ENCODE measurements around the gene TGFB3.

TGFB3 gene

DNA sequence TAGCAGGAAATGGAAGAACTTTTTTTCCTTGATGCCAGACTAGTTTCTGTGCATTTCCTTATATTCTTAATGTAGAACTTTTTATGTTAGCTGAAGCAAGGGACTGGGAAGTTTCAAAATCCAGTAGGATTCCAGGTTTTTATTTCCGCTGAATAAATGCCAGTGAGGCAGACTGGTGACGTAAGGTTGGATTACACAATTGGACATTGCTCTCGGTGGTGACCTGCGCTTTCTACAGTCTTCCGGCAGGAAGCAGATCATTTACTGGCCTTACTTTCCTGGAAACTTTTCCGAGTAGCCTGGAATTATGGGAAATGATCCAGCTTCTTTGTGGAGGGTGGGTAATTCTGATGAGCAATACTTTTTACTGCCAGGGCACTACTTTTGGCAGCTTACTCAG lies 7.3 kb upstream of the TGFB3 start:
- peak; percentile 70 for DNase-seq (ENCODE audit: low read depth)
- no peak overlapping the region for H3K4me3 ChIP-seq (ENCODE audit: low read depth, low read length)
- TF ChIP-seq, protein P1, sequence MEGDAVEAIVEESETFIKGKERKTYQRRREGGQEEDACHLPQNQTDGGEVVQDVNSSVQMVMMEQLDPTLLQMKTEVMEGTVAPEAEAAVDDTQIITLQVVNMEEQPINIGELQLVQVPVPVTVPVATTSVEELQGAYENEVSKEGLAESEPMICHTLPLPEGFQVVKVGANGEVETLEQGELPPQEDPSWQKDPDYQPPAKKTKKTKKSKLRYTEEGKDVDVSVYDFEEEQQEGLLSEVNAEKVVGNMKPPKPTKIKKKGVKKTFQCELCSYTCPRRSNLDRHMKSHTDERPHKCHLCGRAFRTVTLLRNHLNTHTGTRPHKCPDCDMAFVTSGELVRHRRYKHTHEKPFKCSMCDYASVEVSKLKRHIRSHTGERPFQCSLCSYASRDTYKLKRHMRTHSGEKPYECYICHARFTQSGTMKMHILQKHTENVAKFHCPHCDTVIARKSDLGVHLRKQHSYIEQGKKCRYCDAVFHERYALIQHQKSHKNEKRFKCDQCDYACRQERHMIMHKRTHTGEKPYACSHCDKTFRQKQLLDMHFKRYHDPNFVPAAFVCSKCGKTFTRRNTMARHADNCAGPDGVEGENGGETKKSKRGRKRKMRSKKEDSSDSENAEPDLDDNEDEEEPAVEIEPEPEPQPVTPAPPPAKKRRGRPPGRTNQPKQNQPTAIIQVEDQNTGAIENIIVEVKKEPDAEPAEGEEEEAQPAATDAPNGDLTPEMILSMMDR (conservative IDR thresholded peaks at IDR 0.05; ENCODE audit: low read depth, low read length) = no peak

- H3K4me3 ChIP-seq (ENCODE audit: low read depth, low read length) = no peak overlapping the region
- TF ChIP-seq, protein P1 (conservative IDR thresholded peaks at IDR 0.05; ENCODE audit: low read depth, low read length) = no peak
- no peak for DNase-seq (ENCODE audit: low read depth)
Measured at GRCh38 chr14:75987201-75987970, 5.6 kb upstream of the TGFB3 start.

DNA sequence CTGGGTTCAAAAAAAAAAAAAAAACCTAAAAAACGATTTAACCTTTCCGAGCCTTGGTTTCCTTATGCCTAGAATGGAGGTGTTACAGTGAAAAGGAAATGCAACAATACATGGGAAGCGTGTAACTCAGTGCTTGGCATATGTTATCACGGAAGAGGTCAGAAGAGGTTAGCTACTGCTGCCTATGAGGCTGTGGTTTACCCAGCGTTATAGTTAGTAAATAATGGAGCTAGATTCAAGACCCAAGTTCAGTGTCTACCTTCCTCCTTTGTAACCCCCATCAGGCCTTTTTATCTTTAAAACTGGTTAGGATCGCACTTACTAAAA lies 4.6 kb upstream of the TGFB3 start:
- no peak for DNase-seq (ENCODE audit: low read depth)
- TF ChIP-seq, protein P1 (conservative IDR thresholded peaks at IDR 0.05; ENCODE audit: low read depth, low read length) = no peak
- peak overlapping the region; percentile 88 for H3K4me3 ChIP-seq (ENCODE audit: low read depth, low read length)

- peak within 1 kb of the TSS; percentile 88 for H3K4me3 ChIP-seq (ENCODE audit: low read depth, low read length)
- DNase-seq (ENCODE audit: low read depth) = peak; percentile 77
- TF ChIP-seq, protein P1 (conservative IDR thresholded peaks at IDR 0.05; ENCODE audit: low read depth, low read length) = no peak
Measured at GRCh38 chr14:75985618-75986438, 4.0 kb upstream of the TGFB3 start, which contains the start of gene IFT43. IFT43 (plus strand) TSS chr14:75985763; CDS start chr14:75985787, 24 bp downstream.

GRCh38 chr14:75984674-75985073 lies 2.9 kb upstream of the TGFB3 start:
- no peak for DNase-seq (ENCODE audit: low read depth)
- TF ChIP-seq, protein P1 (conservative IDR thresholded peaks at IDR 0.05; ENCODE audit: low read depth, low read length) = no peak
- no peak overlapping the region for H3K4me3 ChIP-seq (ENCODE audit: low read depth, low read length)

DNA sequence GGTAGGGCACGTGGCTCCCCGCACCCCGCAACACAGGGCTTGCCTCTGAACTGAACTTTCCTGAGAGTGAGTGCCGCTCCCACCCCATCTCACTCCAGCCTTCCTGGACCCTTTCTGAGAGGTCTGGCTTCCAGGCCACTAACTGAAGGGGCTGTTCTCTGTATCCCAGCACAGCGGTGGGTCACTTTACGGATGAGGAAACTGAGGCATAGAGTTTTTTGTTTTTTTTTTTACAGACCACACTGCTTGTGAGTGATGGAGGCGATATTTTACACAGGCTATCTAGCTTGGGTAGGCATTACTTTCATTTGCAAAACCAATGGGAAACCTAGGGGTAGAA lies 1.2 kb upstream of the TGFB3 start:
- TF ChIP-seq, protein P1 (conservative IDR thresholded peaks at IDR 0.05; ENCODE audit: low read depth, low read length) = no peak
- DNase-seq (ENCODE audit: low read depth) = no peak
- H3K4me3 ChIP-seq (ENCODE audit: low read depth, low read length) = peak overlapping the region; percentile 68

All from choroid plexus epithelial cell (primary cell).